ENCODE results near the gene CBLB.

CBLB gene

DNA sequence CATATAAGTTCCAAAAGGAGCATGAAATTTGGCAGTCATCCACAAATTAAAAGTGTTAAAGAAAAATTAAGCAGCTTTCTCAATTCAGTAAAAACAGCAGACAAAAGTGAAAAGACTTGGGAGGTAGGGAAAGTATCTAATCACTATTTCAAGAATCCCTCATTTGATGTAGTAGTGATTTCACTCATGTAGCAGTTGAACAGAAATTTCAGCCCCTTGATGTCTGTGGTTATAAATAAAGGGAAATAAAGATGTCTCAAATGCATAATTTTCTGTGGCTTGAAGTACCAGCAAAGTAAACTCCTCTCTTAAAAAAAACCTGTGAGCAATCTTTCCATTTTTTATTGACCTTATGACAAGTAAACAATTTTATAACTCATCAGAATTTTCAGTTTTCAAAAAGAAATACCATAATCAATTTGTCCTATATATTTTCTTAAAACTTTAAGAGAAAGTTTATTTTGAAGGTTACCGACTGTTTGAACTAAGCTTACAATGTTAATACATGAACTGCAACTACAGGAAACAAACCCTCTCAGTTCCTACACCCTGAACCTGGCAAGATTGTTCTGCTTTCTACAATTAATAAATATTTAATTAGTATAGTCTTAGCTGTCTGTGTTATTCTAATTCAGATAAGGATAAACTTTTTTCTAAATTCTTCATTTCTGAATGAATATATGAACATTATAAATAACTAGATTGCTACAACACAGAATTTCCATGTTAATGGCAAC, 94.2 kb downstream of the CBLB start:
- Mint-ChIP-seq H3K4me1 (no peaks in the 10 kb centered on the region), H3K9me3 (no peaks in the 10 kb centered on the region), H3K36me3 (ENCODE audit: low read depth) (peaks cover 32% of the 10 kb centered on the region), H3K4me3 (no peak overlapping the region), H3K27ac (peak overlapping the region in 2 of 3 experiments; percentile 36 to 42), H3K27me3 (ENCODE audit: low read depth) (no peaks in the 10 kb centered on the region)
- TF ChIP-seq, protein P1, sequence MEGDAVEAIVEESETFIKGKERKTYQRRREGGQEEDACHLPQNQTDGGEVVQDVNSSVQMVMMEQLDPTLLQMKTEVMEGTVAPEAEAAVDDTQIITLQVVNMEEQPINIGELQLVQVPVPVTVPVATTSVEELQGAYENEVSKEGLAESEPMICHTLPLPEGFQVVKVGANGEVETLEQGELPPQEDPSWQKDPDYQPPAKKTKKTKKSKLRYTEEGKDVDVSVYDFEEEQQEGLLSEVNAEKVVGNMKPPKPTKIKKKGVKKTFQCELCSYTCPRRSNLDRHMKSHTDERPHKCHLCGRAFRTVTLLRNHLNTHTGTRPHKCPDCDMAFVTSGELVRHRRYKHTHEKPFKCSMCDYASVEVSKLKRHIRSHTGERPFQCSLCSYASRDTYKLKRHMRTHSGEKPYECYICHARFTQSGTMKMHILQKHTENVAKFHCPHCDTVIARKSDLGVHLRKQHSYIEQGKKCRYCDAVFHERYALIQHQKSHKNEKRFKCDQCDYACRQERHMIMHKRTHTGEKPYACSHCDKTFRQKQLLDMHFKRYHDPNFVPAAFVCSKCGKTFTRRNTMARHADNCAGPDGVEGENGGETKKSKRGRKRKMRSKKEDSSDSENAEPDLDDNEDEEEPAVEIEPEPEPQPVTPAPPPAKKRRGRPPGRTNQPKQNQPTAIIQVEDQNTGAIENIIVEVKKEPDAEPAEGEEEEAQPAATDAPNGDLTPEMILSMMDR (IDR thresholded peaks at IDR 0.05; ENCODE audit: unreplicated experiment in 3 of 3) = no peak

DNA sequence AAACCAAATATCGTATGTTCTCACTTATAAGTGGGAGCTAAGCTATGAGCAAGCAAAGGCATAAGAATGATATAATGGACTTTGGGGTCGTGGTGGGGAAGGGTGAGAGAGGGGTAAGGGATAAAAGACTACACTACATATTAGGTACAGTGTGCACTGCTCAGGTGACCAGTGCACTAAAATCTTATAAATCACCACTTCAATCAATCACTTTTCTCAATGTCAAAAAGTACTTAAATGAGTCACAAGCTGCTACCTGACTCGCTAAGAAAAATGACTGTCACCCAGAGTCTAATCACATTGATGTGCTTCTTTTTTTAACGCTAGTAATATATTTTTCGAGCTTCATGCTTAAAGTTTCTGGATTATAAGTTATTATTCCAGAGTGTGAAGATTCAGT, 95.5 kb downstream of the CBLB start:
- Mint-ChIP-seq H3K9me3 (no peaks in the 10 kb centered on the region), H3K36me3 (ENCODE audit: low read depth) (peaks cover 41% of the 10 kb centered on the region), H3K4me3 (no peak overlapping the region)

DNA sequence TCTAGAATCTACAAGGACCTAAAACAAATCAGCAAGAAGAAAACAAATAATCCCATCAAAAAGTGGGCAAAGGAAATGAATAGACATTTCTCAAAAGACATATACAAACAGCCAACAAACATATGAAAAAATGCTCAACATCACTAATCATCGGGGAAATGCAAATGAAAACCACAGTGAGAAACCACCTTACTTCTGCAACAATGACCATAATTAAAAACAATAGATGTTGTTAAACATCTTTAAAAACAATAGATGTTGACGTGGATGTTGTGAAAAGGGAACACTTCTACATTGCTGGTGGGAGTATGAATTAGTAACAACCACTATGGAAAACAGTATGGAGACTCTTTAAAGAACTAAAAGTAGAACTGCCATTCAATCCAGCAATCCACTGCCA, 96.2 kb downstream of the CBLB start:
- H3K27me3 Mint-ChIP-seq (ENCODE audit: low read depth) = no peaks in the 10 kb centered on the region
- no peaks in the 10 kb centered on the region for H3K9me3 Mint-ChIP-seq
- H3K36me3 Mint-ChIP-seq (ENCODE audit: low read depth) = peaks cover 46% of the 10 kb centered on the region
- TF ChIP-seq, protein P1 (IDR thresholded peaks at IDR 0.05; ENCODE audit: unreplicated experiment in 3 of 3) = no peak
- H3K27ac Mint-ChIP-seq = no peak overlapping the region
- H3K4me1 Mint-ChIP-seq = peaks cover 4% of the 10 kb centered on the region
- H3K4me3 Mint-ChIP-seq = no peak overlapping the region

More for the DNA sequence above, 95.5 kb downstream of the CBLB start:
- TF ChIP-seq, protein P1 (IDR thresholded peaks at IDR 0.05; ENCODE audit: unreplicated experiment in 3 of 3) = no peak
- Mint-ChIP-seq H3K27ac (no peak overlapping the region), H3K4me1 (no peaks in the 10 kb centered on the region), H3K27me3 (ENCODE audit: low read depth) (no peaks in the 10 kb centered on the region)

DNA sequence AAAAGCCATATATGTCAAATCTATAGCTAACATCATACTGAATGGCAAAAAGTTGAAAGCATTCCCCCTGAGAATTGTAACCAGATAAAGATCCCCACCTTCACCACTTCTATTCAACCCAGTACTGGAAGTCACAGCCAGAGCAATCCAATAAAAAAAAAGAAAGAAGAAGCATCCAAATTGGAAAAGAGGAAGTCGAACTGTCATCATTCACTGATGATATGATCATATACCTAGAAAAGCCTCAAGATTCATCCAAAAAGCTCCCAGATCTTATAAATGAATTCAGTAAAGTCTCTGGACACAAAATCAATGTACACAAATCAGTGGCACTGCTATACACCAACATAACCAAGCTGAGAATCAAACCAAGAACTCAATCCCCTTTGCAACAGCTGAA, 97.4 kb downstream of the CBLB start:
- H3K4me1 Mint-ChIP-seq = peaks cover 4% of the 10 kb centered on the region
- no peaks in the 10 kb centered on the region for H3K9me3 Mint-ChIP-seq
- TF ChIP-seq, protein P1 (IDR thresholded peaks at IDR 0.05; ENCODE audit: unreplicated experiment in 3 of 3) = no peak
- no peak overlapping the region for H3K4me3 Mint-ChIP-seq
- H3K27ac Mint-ChIP-seq = peak overlapping the region in 1 of 3 experiments; percentile 5
- H3K36me3 Mint-ChIP-seq (ENCODE audit: low read depth) = peaks cover 46% of the 10 kb centered on the region
- H3K27me3 Mint-ChIP-seq (ENCODE audit: low read depth) = no peaks in the 10 kb centered on the region

DNA sequence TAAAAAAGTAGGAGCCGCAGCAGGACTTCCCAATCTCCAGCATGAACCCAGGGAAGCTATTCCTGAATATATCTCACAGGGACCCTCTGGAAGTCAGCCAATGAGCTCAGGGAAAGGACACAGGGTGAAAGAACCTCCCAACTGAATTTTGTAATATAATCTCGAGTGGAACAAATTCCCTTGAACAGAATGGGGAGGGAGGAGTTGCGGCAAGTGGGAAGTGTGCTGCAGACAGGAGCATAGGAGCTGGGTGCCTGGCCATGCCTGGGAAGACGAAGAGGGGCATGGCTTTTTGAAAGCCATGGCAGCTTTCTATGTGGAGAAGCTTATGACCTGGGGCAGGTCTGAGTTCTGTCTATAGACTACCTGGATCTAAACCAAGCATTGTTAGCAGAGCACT, 98.4 kb downstream of the CBLB start:
- Mint-ChIP-seq H3K36me3 (ENCODE audit: low read depth) (peaks cover 56% of the 10 kb centered on the region), H3K27me3 (ENCODE audit: low read depth) (no peaks in the 10 kb centered on the region), H3K4me1 (peaks cover 4% of the 10 kb centered on the region), H3K27ac (no peak overlapping the region), H3K9me3 (no peaks in the 10 kb centered on the region), H3K4me3 (no peak overlapping the region)
- TF ChIP-seq, protein P1 (IDR thresholded peaks at IDR 0.05; ENCODE audit: unreplicated experiment in 3 of 3) = no peak

DNA sequence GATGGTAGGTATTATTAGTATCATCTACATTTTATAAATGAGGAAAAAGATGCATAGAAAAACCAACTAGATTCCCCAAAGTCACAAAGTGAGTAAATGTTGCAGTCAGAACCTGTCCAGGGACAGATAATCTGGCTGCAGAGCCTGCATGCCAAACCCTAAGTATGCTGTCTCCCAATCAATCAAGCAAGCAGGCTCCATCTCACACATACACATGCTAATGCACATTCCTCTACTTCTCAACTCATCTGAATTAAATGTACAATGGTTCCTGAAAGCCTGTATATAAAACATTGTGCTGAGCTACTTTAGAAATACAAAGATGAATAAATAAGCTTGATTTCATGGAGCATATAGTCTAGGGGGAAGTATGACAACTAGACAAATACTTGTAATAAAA, 101.0 kb downstream of the CBLB start:
- peaks cover 68% of the 10 kb centered on the region for H3K36me3 Mint-ChIP-seq (ENCODE audit: low read depth)

More for the DNA sequence above, 101.0 kb downstream of the CBLB start:
- Mint-ChIP-seq H3K4me1 (peaks cover 4% of the 10 kb centered on the region), H3K4me3 (no peak overlapping the region), H3K9me3 (peaks cover 12% of the 10 kb centered on the region), H3K27me3 (ENCODE audit: low read depth) (no peaks in the 10 kb centered on the region), H3K27ac (no peak overlapping the region)
- TF ChIP-seq, protein P1 (IDR thresholded peaks at IDR 0.05; ENCODE audit: unreplicated experiment in 3 of 3) = no peak
